Measurements from ENCODE around the gene POU4F1.

The POU4F1 gene

DNA sequence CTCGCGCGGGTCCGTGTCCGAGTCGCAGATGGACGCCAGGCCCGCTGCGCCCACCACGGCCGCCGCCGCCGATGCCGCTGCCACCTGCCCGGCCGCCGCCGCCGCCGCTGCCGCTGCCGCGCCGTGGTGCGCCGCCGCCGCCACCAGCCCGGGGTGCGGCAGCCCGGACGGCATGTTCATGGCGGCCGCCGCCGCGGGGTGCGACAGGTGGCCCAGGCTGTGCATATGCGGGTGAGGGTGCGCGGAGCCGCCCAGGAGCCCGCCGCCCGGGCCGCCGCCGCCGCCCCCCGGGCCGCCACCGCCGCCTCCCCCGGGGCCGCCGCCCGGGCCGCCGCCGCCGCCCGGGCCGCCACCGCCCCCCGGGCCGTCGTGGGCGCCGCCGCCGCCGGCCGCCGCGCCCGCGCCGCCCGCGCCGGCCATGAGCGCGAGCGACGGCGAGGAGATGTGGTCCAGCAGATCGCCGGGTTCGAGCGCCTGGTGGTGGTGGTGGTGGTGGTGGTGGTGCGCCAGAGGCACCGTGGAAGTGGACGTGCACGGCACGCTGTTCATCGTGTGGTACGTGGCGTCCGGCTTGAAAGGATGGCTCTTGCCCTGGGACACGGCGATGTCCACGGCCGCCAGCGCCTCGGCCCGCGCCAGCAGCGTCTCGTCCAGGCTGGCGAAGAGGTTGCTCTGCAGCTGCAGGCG lies 1.3 kb downstream of the POU4F1 start:
- no peak for DNase-seq (ENCODE audit: extremely low spot score)
- CTCF ChIA-PET: no interaction called here
- TF ChIP-seq, protein P1, sequence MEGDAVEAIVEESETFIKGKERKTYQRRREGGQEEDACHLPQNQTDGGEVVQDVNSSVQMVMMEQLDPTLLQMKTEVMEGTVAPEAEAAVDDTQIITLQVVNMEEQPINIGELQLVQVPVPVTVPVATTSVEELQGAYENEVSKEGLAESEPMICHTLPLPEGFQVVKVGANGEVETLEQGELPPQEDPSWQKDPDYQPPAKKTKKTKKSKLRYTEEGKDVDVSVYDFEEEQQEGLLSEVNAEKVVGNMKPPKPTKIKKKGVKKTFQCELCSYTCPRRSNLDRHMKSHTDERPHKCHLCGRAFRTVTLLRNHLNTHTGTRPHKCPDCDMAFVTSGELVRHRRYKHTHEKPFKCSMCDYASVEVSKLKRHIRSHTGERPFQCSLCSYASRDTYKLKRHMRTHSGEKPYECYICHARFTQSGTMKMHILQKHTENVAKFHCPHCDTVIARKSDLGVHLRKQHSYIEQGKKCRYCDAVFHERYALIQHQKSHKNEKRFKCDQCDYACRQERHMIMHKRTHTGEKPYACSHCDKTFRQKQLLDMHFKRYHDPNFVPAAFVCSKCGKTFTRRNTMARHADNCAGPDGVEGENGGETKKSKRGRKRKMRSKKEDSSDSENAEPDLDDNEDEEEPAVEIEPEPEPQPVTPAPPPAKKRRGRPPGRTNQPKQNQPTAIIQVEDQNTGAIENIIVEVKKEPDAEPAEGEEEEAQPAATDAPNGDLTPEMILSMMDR (IDR thresholded peaks at IDR 0.05; ENCODE audit: control extremely low read depth, extremely low read depth, low read depth, missing control alignments): no peak
- POLR2A ChIA-PET: no interaction called here

DNA sequence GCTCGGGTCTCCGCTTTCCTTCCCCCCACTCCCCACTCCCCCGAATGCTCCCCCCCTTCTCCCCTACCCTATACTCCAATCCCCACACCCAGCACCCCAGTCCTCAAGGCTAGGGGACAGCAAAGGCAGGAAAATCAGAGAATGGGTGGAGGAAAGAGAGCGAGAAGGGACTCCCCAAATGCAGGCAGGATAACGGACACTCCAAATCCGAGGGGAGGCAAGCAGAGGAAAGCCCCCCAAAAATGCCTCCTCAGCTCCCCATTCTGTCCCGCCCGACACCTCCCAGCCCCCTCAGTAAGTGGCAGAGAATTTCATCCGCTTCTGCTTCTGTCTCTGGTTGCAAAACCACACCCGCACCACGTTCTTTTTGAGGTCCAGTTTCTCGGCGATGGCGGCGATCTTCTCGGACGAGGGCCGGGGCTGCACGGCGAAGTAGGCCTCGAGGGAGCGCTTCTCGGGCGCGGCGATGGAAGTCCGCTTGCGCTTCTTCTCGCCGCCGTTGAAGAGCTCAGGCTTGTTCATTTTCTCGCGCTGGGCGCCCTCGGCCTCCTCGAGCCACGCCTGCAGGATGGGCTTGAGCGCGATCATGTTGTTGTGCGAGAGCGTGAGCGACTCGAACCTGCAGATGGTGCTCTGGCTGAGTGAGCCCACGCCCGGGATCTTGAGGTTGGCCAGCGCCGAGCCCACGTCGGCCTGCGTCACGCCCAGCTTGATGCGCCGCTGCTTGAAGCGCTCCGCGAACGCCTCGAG lies 2.1 kb downstream of the POU4F1 start:
- DNase-seq (ENCODE audit: extremely low spot score): no peak
- CTCF ChIA-PET: no interaction called here
- POLR2A ChIA-PET: no interaction called here
- TF ChIP-seq, protein P1 (IDR thresholded peaks at IDR 0.05; ENCODE audit: control extremely low read depth, extremely low read depth, low read depth, missing control alignments): no peak

- no peak for DNase-seq (ENCODE audit: extremely low spot score)
- POLR2A ChIA-PET: no interaction called here
- CTCF ChIA-PET: no interaction called here
- TF ChIP-seq, protein P1 (IDR thresholded peaks at IDR 0.05; ENCODE audit: control extremely low read depth, extremely low read depth, low read depth, missing control alignments): no peak
Observed at GRCh38 chr13:78600280-78600883, 3.0 kb downstream of the POU4F1 start.

- ChIA-PET POLR2A (no interaction called here), CTCF (no interaction called here)
- TF ChIP-seq, protein P1 (IDR thresholded peaks at IDR 0.05; ENCODE audit: control extremely low read depth, extremely low read depth, low read depth, missing control alignments): no peak
- no peak for DNase-seq (ENCODE audit: extremely low spot score)
Observed at GRCh38 chr13:78599645-78600279, 3.6 kb downstream of the POU4F1 start.

DNA sequence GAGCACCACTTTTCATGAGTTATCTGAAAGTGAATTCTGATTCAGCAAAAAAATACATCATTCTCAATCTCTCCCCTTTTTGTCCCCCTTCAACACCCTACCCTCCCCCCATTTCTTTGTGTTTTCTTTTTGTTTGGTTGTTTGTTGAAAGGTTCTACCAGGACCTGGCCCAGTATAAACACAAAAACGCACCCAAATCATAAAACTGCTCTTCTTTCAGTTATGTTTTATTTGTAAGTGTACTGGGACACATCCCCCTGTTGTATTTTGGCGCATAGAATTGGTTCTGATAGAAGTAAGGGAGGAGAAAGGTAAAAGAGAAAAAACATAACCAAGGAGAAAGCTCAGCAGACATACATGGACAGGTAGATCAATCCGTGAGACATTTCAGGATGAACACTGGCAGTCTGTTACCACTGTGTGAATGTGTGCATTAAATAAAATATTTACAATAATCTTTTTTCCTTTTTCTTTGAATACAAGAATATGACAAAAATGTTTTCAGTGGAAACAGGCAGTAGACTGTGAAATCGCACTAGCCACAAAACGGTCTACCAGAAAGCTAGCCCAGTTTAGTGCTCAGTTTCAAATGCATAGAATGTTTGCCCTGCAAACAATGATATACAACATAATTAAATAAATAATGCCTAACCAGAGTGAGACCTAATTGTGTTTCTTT lies 4.2 kb downstream of the POU4F1 start:
- TF ChIP-seq, protein P1 (IDR thresholded peaks at IDR 0.05; ENCODE audit: control extremely low read depth, extremely low read depth, low read depth, missing control alignments): no peak
- ChIA-PET CTCF (no interaction called here), POLR2A (no interaction called here)
- DNase-seq (ENCODE audit: extremely low spot score): no peak

GRCh38 chr13:78598116-78598781 lies 5.1 kb downstream of the POU4F1 start:
- ChIA-PET CTCF (no interaction called here), POLR2A (no interaction called here)
- TF ChIP-seq, protein P1 (IDR thresholded peaks at IDR 0.05; ENCODE audit: control extremely low read depth, extremely low read depth, low read depth, missing control alignments): no peak
- no peak for DNase-seq (ENCODE audit: extremely low spot score)

Data from GM10248 (cell line).